Activated CD8-positive, alpha-beta memory T cell treated with anti-CD3 and anti-CD28 coated beads for 4 hours (primary cell): Measurements from ENCODE around the gene SIGLEC10.
"Not testable (repeated sequence)": the region's sequence is repeated elsewhere in the genome, so short reads cannot be mapped to it uniquely, and the experiment has no call there.

Experiments
- DNase-seq, 2 donors: peaks; one replicate each; pipeline ENCODE4 v3.0.0-alpha.2; 2020; ENCODE audit warnings: low read depth in 2 of 2

Gene SIGLEC10

GRCh38 chr19:51440846-51441409 is 23.5 kb upstream of the SIGLEC10 start:
- peak; percentile 32 to 61 for DNase-seq

- no peak for DNase-seq
Measured at GRCh38 chr19:51440052-51440451, 22.6 kb upstream of the SIGLEC10 start.

GRCh38 chr19:51439021-51439465 is 21.6 kb upstream of the SIGLEC10 start:
- DNase-seq: peak in 1 of 2 donors; percentile 12

- no peak for DNase-seq
Measured at GRCh38 chr19:51434456-51434855, 17.0 kb upstream of the SIGLEC10 start.

GRCh38 chr19:51433043-51433442 is 15.6 kb upstream of the SIGLEC10 start:
- no peak for DNase-seq

- DNase-seq: no peak
Measured at GRCh38 chr19:51431124-51431523, 13.7 kb upstream of the SIGLEC10 start.

- no peak for DNase-seq
Measured at GRCh38 chr19:51430221-51430620, 12.8 kb upstream of the SIGLEC10 start.

- DNase-seq: no peak
Measured at GRCh38 chr19:51427201-51427600, 9.8 kb upstream of the SIGLEC10 start.

- peak; percentile 63 to 76 for DNase-seq
Measured at GRCh38 chr19:51422053-51422448, 4.6 kb upstream of the SIGLEC10 start.

GRCh38 chr19:51421229-51422052 is 4.0 kb upstream of the SIGLEC10 start:
- no peak for DNase-seq

- DNase-seq: not testable (repeated sequence)
Measured at GRCh38 chr19:51420511-51420910, 3.1 kb upstream of the SIGLEC10 start.

- no peak for DNase-seq
Measured at GRCh38 chr19:51418707-51419106, 1.3 kb upstream of the SIGLEC10 start.

- DNase-seq: no peak
Measured at GRCh38 chr19:51417810-51418157, 342 bp upstream of the SIGLEC10 start.

- DNase-seq: not testable (repeated sequence)
Measured at GRCh38 chr19:51416422-51416821, 1.0 kb downstream of the SIGLEC10 start.

- no peak for DNase-seq
Measured at GRCh38 chr19:51415187-51415586, 2.3 kb downstream of the SIGLEC10 start.

- DNase-seq: no peak
Measured at GRCh38 chr19:51410950-51411748, 6.3 kb downstream of the SIGLEC10 start.

- no peak for DNase-seq
Measured at GRCh38 chr19:51407511-51408131, 9.8 kb downstream of the SIGLEC10 start.

GRCh38 chr19:51402117-51402516 is 15.3 kb downstream of the SIGLEC10 start:
- no peak for DNase-seq

- not testable (repeated sequence) for DNase-seq
Measured at GRCh38 chr19:51399936-51400335, 17.5 kb downstream of the SIGLEC10 start.

- no peak for DNase-seq
Measured at GRCh38 chr19:51399231-51399630, 18.2 kb downstream of the SIGLEC10 start.

GRCh38 chr19:51398096-51398704 is 19.2 kb downstream of the SIGLEC10 start:
- DNase-seq: no peak

GRCh38 chr19:51397453-51397852 is 20.0 kb downstream of the SIGLEC10 start:
- DNase-seq: not testable (repeated sequence)
